A204.1 (cell line): Measurements from ENCODE around the gene ZNF592.
"Not testable (repeated sequence)": the region's sequence is repeated elsewhere in the genome, so short reads cannot be mapped to it uniquely, and the experiment has no call there.

Experiments used
- FAIRE-seq: peaks from 2 replicates; lab custom pipeline; 2012; peaks lifted over from hg19 to GRCh38; lab: Jason Lieb, UNC

Gene ZNF592

DNA sequence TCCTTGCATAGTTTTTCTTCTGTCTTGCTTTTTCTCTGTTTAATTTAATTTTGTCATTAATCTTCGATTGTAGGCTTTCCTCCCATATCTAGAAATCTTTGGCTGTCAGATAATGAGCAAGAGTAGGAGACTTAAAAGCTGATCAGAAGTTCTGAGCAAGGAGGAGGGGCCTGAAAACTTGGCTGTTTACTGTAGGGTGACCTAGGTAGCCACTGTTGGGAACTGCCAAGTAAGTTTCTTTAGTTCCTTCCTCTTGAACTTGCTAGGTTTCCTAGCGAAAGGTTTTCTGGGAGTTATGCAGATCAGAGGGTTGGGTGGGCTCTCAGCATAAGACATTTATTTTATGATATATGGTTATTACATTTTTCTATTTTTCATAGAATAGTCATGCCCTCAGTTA is 83.2 kb downstream of the ZNF592 start:
- FAIRE-seq: no peak

DNA sequence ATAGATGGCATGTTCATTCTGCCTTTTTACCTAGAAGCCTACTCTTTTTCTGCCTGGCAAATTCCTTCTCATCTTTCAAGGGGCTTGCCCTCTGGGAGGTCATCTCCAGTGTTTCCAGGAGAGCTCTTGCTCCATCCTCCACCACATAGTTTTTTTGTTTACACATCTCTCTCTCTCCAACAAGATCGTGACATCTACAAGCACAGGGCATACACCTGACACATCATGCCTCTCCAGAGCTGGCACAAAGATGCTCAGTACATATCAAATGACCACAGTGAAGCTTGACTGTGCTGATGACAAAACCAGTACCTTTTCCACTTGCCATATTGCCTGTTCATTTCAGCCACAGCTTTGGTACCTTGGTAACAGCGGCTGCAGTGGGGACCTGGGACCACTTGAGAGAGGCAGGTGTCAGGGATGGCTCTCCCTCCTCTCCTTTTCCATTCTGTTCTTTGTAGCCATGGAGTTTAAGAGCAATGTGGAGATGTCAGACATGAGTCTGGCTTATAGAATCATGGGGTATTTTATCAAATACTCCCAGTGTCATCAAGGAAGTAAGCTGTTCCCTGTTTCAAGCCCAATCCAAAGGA is 84.2 kb downstream of the ZNF592 start:
- FAIRE-seq: no peak

DNA sequence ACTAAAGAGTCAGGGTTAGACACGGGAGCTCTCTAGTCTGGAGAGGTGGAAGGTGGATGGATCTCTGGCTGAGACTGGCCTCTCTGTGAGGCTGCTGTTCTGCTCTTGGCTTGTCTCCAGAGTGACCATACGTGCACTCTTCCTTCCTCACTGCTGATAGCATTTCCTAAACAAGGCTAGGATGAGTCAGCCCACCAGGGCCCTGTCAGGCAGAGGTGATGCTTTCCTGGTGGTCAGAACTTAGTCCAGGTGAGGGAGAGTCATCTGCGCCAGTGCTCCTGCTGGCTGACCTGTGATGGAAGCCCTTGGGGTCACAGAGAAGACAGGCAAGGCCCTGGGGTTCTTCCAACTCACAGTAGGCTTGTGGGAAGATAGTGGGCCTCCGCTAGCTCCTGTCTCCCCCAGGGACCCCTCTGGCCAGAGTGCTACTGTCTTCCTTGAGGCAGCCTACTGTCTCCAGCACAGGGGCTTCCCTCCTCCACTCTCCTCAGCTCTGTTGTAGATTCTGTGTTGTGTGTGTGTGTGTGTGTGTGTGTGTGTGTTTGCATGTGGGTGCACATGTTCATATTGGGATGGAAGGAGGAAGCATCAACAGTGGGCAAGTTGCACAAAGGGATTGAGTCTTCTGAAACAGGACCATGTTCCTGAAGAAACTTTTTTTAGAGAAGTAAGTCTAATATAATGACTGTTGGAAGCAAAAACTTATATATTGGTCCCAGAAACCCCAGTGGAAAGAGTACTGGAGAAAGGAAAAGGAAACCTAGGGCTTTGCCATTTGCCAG is 85.2 kb downstream of the ZNF592 start:
- FAIRE-seq: no peak

DNA sequence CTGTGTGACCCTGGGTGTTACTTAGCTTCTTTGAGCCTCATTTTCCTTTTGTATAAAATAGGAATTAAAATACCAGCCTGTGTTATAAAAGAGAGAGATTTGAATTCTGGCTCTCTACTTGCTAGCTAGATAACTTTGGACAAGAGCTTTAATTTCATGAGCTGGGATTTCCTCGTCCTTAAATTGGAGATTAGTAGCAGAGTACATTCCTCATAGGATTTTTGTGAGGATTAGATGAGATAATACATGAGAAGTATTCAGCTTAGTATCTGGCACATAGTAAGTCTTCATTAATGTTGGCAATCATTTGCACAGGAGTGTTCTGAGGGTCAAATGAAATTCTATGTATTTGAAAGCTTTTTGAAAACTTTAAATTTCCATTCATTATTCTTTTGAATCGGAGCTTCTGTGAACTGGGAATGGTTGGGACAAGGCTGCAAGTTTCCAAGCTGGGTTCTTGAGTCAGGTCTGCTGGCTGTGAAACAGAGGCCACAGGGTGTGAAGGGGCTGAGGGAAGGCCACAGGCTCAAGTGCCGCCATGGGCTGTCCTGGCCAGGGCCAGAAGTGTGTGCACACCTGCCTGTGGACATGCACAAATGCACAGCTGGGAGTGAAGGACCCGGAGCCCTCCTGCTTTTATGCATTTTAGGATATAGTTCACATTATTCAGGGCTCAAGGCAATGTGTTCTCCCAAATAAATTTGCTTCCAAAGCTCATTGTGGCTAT is 86.0 kb downstream of the ZNF592 start:
- FAIRE-seq: no peak

DNA sequence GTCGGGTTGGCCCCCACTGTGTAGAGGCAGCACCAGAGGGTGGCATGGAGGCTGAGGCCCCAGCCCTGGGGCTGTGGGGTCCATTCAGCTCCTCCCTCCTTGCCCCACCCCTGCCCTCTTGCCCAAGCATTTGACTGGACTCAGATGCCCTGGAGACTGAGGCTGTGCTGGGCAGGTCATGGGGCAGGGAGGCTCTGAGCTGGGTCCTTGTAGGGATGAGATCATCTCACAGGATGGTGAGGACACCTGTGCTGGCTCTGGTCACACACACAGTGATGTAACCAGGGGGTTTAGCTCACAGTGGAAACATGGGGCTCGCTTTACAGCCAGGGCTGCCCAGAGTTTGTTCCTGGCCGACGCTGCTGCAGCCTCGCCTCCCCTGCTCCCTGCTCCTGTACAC is 86.6 kb downstream of the ZNF592 start:
- no peak for FAIRE-seq

DNA sequence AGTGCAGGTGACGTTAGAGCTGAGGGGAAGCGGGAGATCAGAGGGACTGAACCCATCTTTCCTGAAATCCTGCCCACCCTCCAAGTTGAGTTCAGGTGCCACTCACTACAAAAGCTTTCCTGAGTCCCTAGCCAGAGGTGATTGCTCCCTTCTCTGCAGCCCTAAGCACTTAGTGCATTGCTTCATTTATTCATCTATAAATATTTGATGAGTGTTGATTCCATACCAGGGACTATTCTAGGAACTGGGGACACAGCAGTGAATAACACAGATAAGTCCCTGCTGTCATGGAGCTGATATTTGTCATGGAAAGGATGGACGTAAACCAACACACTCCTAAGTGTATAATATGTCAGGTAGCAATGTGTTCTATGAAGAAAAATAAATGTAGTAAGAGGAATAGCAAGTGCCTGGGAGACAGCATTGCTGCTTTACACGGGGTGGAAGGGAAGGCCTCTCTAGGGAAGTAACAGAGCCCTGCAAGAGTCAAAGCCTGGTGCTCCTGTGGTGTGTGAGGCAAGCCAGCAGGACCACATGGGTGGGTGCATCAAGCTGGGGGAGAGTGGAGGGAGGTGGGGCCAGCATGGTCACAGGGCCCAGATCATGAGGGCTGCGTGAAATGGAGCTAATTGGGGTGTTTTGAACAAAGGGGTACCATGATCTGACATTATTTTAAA is 87.4 kb downstream of the ZNF592 start:
- no peak for FAIRE-seq

DNA sequence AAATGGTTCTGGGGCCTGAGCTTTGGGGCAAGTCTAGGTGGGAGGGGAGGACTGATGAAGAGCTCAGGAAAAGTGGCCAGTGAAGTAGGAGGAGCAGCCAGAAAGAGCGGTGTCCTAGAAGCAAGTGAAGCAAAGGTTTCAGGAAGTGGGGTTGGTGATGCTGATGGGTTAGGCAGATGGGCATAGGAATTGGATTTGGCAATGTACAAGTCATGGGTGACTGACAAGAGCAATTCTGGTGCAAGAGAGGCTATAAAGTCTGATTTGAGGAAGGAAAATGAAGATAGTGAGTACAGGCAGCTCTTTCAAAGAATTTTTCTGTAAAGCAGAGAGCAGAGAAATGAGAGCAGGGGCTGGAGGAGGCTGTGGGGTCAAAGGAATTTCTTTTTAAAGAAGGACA is 88.5 kb downstream of the ZNF592 start:
- no peak for FAIRE-seq

DNA sequence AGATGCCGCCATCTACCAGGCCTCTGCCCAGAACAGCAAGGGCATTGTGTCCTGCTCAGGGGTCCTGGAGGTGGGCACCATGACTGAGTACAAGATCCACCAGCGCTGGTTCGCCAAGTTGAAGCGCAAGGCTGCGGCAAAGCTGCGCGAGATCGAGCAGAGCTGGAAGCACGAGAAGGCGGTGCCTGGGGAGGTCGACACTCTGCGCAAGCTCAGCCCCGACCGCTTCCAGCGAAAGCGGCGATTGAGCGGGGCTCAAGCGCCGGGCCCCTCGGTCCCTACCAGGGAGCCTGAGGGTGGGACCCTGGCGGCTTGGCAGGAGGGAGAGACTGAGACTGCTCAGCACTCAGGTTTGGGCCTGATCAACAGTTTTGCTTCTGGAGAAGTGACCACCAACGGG is 91.3 kb downstream of the ZNF592 start:
- no peak for FAIRE-seq

DNA sequence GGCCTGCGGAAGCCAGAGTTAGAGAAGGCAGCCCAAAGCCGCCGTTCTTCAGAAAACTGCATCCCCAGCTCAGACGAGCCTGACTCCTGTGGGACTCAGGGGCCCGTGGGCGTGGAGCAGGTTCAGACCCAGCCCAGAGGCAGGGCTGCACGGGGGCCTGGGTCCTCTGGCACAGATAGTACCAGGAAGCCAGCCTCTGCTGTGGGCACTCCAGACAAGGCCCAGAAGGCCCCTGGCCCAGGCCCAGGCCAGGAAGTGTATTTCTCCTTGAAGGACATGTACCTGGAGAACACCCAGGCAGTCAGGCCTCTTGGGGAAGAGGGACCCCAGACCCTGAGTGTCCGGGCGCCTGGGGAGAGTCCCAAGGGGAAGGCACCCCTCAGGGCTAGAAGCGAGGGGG is 91.9 kb downstream of the ZNF592 start:
- FAIRE-seq: no peak

DNA sequence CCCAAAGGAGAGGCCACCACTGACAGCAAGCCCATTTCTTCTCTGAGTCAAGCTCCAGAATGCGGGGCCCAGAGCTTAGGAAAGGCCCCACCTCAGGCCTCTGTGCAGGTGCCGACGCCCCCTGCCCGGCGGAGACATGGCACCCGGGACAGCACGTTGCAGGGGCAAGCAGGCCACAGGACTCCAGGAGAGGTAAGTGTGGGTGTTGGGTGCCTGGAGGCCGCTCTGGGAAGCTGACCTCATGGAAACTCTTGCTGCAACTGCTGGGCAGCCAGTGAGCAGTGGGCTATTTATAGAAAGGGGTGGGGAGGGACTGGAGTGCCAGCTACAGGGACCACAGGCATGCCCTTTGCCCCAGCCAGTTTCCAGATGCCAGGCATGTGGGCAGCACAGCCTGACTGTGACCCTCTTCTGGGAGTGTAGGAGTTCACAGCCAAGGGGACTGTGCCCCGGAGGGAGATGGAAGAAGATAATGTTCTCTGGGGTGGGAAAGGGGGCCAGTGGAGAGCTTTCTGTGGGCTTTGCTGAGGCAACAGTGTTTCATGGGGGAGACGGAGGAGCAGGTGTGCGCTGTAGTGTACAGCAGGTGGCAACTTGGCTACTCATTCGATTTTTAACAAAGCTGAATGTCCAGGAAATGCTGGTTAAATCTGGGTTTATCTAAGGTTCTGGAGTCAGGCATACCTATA is 92.5 kb downstream of the ZNF592 start:
- no peak for FAIRE-seq

DNA sequence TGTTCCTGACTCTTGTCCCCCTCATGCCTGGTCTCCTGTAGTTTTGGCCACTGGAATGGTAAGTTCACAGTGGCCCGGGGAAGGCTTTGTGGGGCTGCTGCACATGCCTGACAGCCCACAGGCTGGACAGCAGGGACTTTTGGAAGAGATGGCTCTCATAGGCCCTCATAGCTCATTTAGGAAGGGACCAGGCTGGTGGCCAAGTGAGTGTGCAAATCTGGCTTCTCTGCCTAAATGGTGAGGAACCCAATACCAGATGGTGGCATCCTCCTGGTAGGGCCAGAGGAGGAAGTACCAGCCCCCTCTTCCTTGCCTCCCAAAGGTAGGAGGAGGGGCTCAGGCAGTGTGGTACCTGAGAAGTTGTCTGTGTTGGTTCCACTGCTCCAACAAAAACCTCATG is 94.4 kb downstream of the ZNF592 start:
- no peak for FAIRE-seq

DNA sequence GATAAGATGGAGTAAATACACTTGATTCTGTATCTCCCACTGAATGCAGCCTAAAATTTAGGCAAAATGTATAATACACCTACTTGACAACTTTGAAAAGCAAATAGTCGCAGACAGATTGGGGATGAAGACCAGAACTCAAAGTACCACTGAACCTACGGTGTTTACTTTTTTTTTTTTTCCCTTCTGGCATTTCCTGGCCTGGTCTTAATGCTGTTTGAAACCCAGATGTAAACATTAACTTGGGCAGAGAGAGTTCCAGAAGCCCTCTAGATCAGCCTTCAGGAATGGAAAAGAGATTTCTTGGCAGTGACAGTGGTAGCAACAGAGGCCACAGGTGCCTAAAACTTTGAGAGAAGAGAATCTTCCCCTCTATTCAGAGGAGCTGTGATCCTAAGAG is 96.6 kb downstream of the ZNF592 start:
- no peak for FAIRE-seq

DNA sequence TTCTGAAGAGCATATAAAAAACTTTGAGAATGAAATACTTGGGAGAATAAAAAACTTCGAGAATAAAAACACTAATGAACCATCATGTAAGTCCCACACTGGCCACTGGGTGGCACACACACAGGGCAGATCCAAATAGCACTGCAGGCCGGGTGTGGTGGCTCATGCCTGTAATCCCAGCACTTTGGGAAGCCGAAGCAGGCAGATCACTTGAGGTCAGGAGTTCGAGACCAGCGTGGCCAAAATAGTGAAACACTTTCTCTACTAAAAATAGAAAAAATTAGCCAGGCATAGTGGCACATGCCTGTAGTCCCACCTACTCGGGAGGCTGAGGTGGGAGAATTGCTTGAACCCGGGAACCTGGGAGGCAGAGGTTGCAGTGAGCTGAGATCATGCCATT is 97.2 kb downstream of the ZNF592 start:
- not testable (repeated sequence) for FAIRE-seq

DNA sequence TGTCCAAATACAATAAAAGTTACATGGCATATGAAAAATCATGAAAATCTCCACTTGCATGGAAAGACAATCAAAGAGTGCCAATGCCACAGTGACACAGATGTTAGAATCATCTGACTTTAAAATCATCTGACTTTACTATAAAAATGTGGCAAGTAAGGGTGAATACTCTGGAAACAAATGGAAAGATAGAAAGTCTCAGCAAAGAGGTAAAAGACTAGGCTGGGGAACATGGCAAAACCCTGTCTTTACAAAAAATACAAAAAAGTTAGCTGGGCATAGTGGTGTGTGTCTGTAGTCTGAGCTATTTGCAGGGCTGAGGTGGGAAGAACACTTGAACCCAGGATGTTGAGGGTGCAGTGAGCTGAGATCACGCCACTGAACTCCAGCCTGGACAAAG is 97.9 kb downstream of the ZNF592 start:
- no peak for FAIRE-seq

DNA sequence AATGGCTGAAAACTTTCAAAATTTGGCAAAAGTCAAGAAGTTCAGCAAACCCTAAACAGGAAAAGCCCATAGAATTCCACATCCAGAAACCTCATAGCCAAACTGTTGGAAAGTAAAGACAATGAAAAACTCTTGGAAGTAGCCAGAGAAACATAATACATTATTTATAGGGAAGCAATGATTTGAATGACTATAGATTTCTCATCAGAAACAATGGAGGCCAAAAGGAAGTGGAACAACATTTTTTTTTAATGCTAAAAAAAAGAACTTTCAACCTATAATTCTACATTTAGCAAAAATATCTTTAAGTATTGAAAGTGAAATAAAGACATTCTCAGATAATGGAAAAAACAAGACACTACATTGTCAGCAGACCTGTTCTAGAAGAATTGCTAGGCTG is 99.0 kb downstream of the ZNF592 start:
- no peak for FAIRE-seq

DNA sequence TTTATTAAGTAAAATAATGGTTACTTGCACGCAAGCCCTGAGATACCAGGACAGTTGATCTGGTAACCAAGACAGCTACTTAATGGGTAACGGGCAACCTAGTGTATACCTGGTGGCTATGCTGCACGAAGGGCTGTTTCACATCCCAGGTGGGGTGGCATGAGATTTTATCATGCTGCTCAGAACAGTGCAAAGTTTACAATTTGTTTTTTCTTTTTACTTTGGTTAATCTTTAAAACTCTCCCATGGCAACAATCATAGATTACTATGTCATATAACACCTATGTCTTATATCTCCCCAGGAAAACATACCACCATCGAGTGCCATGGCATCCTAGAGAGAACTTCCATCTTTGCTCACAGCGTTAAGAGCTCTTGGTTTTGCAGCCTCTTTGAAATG is 103.8 kb downstream of the ZNF592 start:
- FAIRE-seq: no peak

DNA sequence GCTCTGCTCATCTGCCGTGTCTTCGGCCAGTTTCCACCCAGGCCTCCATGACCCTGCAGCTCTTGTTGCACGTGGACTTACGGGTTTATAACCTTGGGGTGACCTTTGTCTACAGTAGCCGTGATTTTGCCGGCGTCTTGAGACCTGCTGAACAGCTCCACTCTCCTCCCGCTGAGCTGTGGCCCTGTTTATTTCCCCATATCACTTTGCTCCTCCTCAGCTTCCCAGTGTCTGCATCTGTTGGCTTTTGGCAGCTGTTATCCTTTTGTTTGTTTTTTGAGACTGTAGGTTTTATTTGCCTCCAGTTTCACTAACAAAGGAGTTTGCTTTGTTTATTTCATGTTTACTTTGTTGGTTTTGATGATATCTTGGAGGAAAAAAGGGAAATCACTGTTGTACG is 106.7 kb downstream of the ZNF592 start:
- FAIRE-seq: no peak

DNA sequence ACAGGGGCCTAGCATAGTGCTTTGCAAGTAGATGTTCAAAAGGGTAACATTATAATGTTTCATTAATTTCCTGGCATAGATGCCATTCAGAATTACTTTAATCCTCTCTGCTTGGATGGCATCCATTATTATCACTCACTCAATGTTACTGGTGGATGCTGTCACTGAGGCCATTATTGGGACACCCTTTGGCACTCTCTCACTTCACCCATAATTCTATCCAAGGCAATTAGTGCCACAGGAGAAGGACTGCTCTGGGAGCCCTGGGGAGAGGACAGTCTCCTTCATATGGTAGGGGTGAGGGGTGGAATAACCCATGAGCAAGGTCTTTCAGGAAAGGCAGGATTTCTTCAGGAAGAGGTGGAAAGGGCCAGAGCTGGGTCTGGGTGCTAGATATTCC is 107.4 kb downstream of the ZNF592 start:
- FAIRE-seq: no peak
